ENCODE measurements around the gene RAMP2.

- TF ChIP-seq CTCF (IDR thresholded peaks at IDR 0.05) (no peak), POLR2A (IDR thresholded peaks at IDR 0.05) (no peak)
These were observed 6.5 kb downstream of the RAMP2 start for GRCh38 chr17:42767512-42767911.
